K562 (cell line): ENCODE results near the gene SPPL3. TPM values are rescaled to one million over a fixed set of nuclear protein-coding genes. Genes with fewer than 3 reads are reported as not detected.

Experiments used
- ATAC-seq: fragments of 200-7000 bp; cut with Tn5 transposase; 3 replicates; pipeline ENCODE4 v1.9.1; 2020; ENCODE audit warnings: moderate library complexity
- BruUV-seq: library from RNA; stranded (reverse); fragments of 400-500 nt; replicated peaks from 2 replicates; lab custom pipeline; 2021; lab: Mats Ljungman, UMichigan
- CTCF ChIA-PET: fragments of 300-600 bp; formaldehyde crosslinking; extraction: SDS; loops from one replicate; lab custom pipeline; 2021; ENCODE audit warnings: low intra/inter-chr PET ratio; lab: Yijun Ruan, JAX
- POLR2A ChIA-PET: fragments of 300-600, 350-650 bp; sonication (Branson Sonifier 250); formaldehyde crosslinking; extraction: SDS; loops from one replicate; lab custom pipeline; 2021; ENCODE audit warnings: antibody characterized with exemption, inconsistent platforms; lab: Yijun Ruan, JAX
- DNase-seq, 4 experiments: peaks; one replicate each; pipeline versions ENCODE4 v3.0.0 to v3.0.0-alpha.2; 2011 to 2018; ENCODE audit warnings: low spot score in 3 of 4, mixed read lengths in 3 of 4; ENCODE audit errors: extremely low read depth in 1 of 4
- FAIRE-seq: peaks from 2 replicates; lab custom pipeline; 2011; peaks lifted over from hg19 to GRCh38; lab: Jason Lieb, UNC
- H2AFZ ChIP-seq: 2 replicates; pipeline ENCODE4 v1.6.0; 2011; ENCODE audit warnings: low read depth, low read length, control low read depth, inconsistent platforms
- H3K27ac ChIP-seq: fragments of 200-600 bp; 3 replicates; pipeline ENCODE4 v1.8.0; 2011; ENCODE audit warnings: low read depth, mild to moderate bottlenecking, control low read depth, inconsistent platforms, low read length, moderate library complexity, mixed read lengths; ENCODE audit errors: extremely low read depth
- H3K27me3 ChIP-seq, 2 experiments: fragments of 300-600 bp in 1 of 2; 2 replicates in 1 of 2; 3 replicates in 1 of 2; pipeline versions ENCODE4 v1.6.0 to v1.8.0; 2011; ENCODE audit warnings: inconsistent platforms in 2 of 2, low read length in 2 of 2, mild to moderate bottlenecking in 1 of 2, mixed read lengths in 1 of 2, moderate library complexity in 1 of 2; ENCODE audit not compliant: control insufficient read depth in 2 of 2, insufficient read depth in 2 of 2
- H3K36me3 ChIP-seq: fragments of 300-600 bp; 3 replicates; pipeline ENCODE4 v1.8.0; 2011; ENCODE audit warnings: mild to moderate bottlenecking, low read length, inconsistent platforms; ENCODE audit not compliant: control insufficient read depth, insufficient read depth
- H3K4me1 ChIP-seq, 2 experiments: fragments of 200-600 bp in 1 of 2; replicated peaks in 1 of 2; 2 replicates in 1 of 2; 3 replicates in 1 of 2; pipeline versions ENCODE4 v1.5.1 to v1.8.0; 2011; ENCODE audit warnings: inconsistent platforms in 2 of 2, low read length in 2 of 2, mild to moderate bottlenecking in 1 of 2, mixed read lengths in 1 of 2, moderate library complexity in 1 of 2; ENCODE audit not compliant: control insufficient read depth in 2 of 2, insufficient read depth in 2 of 2
- H3K4me2 ChIP-seq: 2 replicates; pipeline ENCODE4 v1.6.1; 2011; ENCODE audit warnings: low read length, control low read depth, inconsistent platforms, mixed read lengths; ENCODE audit not compliant: insufficient read depth
- H3K4me3 ChIP-seq: fragments of 200-600 bp; sonication (generic), shearing (Covaris generic); 2 replicates; pipeline ENCODE4 v1.5.1; 2016; ENCODE audit warnings: control low read depth, inconsistent platforms
- H3K79me2 ChIP-seq: fragments of 200-600 bp; 3 replicates; pipeline ENCODE4 v1.8.0; 2011; ENCODE audit warnings: low read length, inconsistent platforms; ENCODE audit not compliant: control insufficient read depth, insufficient read depth
- H3K9ac ChIP-seq, 2 experiments: 2 replicates each; pipeline versions ENCODE4 v1.6.0 to v1.6.1; 2011; ENCODE audit warnings: low read depth in 2 of 2, low read length in 2 of 2, control low read depth in 1 of 2, inconsistent platforms in 1 of 2, mild to moderate bottlenecking in 1 of 2, mixed read lengths in 1 of 2; ENCODE audit not compliant: insufficient read depth in 1 of 2
- H3K9me1 ChIP-seq: one replicate; pipeline ENCODE4 v1.6.0; 2011; ENCODE audit warnings: inconsistent platforms, mild to moderate bottlenecking, low read length, moderate library complexity; ENCODE audit not compliant: control insufficient read depth, insufficient read depth
- H3K9me3 ChIP-seq: replicated peaks from 2 replicates; pipeline ENCODE4 v1.5.1; 2011; ENCODE audit warnings: low read depth, low read length, inconsistent platforms; ENCODE audit not compliant: control insufficient read depth, insufficient read depth
- H4K20me1 ChIP-seq: replicated peaks from 2 replicates; pipeline ENCODE4 v1.6.1; 2011; ENCODE audit warnings: low read length, inconsistent platforms, mixed read lengths; ENCODE audit not compliant: control insufficient read depth, insufficient read depth
- ADNP ChIP-seq: fragments of 200-800 bp; sonication (Bioruptor generic); IDR thresholded peaks from 2 replicates; pipeline ENCODE4 v1.6.1; 2016; ENCODE audit warnings: missing genetic modification characterization, missing compliant biosample characterization
- BCOR ChIP-seq: fragments of 450-650 bp; IDR thresholded peaks from 2 replicates; pipeline ENCODE4 v1.6.1; 2016
- CBFA2T2 ChIP-seq: fragments of 450-650 bp; conservative IDR thresholded peaks from 2 replicates; pipeline ENCODE4 v1.6.1; 2017; ENCODE audit warnings: mild to moderate bottlenecking
- CBFA2T3 ChIP-seq: fragments of 450-650 bp; IDR thresholded peaks from 2 replicates; pipeline ENCODE4 v1.6.1; 2017
- ELF4 ChIP-seq: fragments of 450-650 bp; formaldehyde crosslinking; IDR thresholded peaks from 2 replicates; pipeline ENCODE4 v1.4.0; 2022; ENCODE audit warnings: missing genetic modification characterization
- FOS ChIP-seq: IDR thresholded peaks from 3 replicates; pipeline ENCODE4 v1.6.1; 2011; ENCODE audit not compliant: insufficient read length; ENCODE audit errors: extremely low read depth
- HMGN3 ChIP-seq: IDR thresholded peaks from 2 replicates; pipeline ENCODE4 v1.6.1; 2011; ENCODE audit warnings: borderline replicate concordance, low read depth, mild to moderate bottlenecking, mixed read lengths, low read length; ENCODE audit not compliant: insufficient read length; ENCODE audit errors: extremely low read depth
- PHF20 ChIP-seq: fragments of 450-650 bp; IDR thresholded peaks from 2 replicates; pipeline ENCODE4 v1.6.1; 2018; ENCODE audit not compliant: partially characterized antibody
- SP2 ChIP-seq: IDR thresholded peaks from 2 replicates; pipeline ENCODE4 v1.6.1; 2011; ENCODE audit warnings: mild to moderate bottlenecking, low read depth, low read length, moderate library complexity; ENCODE audit not compliant: poor library complexity, severe bottlenecking; ENCODE audit errors: extremely low read depth
- TAL1 ChIP-seq: fragments of 450-650 bp; IDR thresholded peaks from 2 replicates; pipeline ENCODE4 v1.6.1; 2016; ENCODE audit warnings: mild to moderate bottlenecking
- ZBED1 ChIP-seq: IDR thresholded peaks from 2 replicates; pipeline ENCODE4 v1.6.1; 2014
- ZFP36 ChIP-seq: fragments of 150-350 bp; IDR thresholded peaks from 2 replicates; pipeline ENCODE4 v1.6.1; 2018; ENCODE audit warnings: low read length, low read depth; ENCODE audit not compliant: partially characterized antibody
- ZNF639 ChIP-seq, 2 experiments: fragments of 200-800 bp in 1 of 2; sonication (Bioruptor generic) in 1 of 2; sonication (generic) in 1 of 2; formaldehyde crosslinking in 1 of 2; IDR thresholded peaks in 1 of 2; conservative IDR thresholded peaks in 1 of 2; 2 replicates each; pipeline versions ENCODE4 v1.5.0 to v1.6.1; 2016 to 2020; ENCODE audit warnings: missing compliant biosample characterization in 1 of 2, missing genetic modification characterization in 1 of 2, missing genetic modification reagents in 1 of 2
- WGBS: fragments of 100-300 bp; shearing (Covaris generic); methylation state at CpG from one replicate; pipeline ENCODE4 v1.1.6; 2016; ENCODE audit warnings: low coverage, mixed read lengths; ENCODE audit not compliant: insufficient coverage; ENCODE audit errors: missing lambda C conversion rate; 5-methylcytosine and 5-hydroxymethylcytosine counted together
- in situ Hi-C: fragments of 300-500 bp; cut with MboI; formaldehyde crosslinking; loops from 4 replicates; pipeline ENCODE4 v1.15.0; 2018; ENCODE audit warnings: inconsistent platforms, mixed read lengths
- intact Hi-C: fragments of 100-400 bp; cut with micrococcal nuclease; formaldehyde crosslinking; loops from 2 replicates; pipeline ENCODE4 v1.14.2; 2022
- polyA plus RNA-seq, 8 experiments: library from polyadenylated mRNA; depleted of rRNA in 4 of 8; stranded (reverse) in 5 of 8; unstranded in 3 of 8; fragments of >200 nt; fragmentation: Nextera tagmentation in 2 of 8; fragmentation: Illumina TruSeq in 1 of 8; extraction: Ambion mirVana in 2 of 8; extraction: Trizol in 1 of 8; gene quantifications; 2 replicates each; pipeline versions ENCODE4 v1.2.1 to v1.2.3, GENCODE V29; 2011 to 2014; ENCODE audit warnings: inconsistent platforms in 1 of 8, missing spikeins in 1 of 8
- total RNA-seq, 7 experiments: library from RNA; depleted of rRNA in 6 of 7; stranded (reverse); fragments of >200 nt in 6 of 7; fragmentation: Illumina TruSeq in 2 of 7; extraction: Trizol in 2 of 7; gene quantifications; 2 replicates each; pipeline versions ENCODE4 v1.2.1 to v1.2.3, GENCODE V29; 2011 to 2021; ENCODE audit warnings: low replicate concordance in 1 of 7

The SPPL3 gene
- total and polyA plus RNA-seq, 9 of the 15 experiments (the other 6 are each of a cell fraction or from before 2014, with no cell fraction given), result 2.9 to 32.1 (median 7.1) TPM

- H3K36me3 ChIP-seq, result no peaks in the 10 kb centered on the region
- no peak overlapping the region for H3K27ac ChIP-seq
- no peak overlapping the region for H3K4me2 ChIP-seq
- in situ Hi-C loops, result no loop called here
- no peaks in the 10 kb centered on the region; a peak in 1 of 5 replicates for H3K4me1 ChIP-seq
- no peak overlapping the region for H3K9ac ChIP-seq
- no peaks in the 10 kb centered on the region for H3K9me1 ChIP-seq
- no peaks in the 10 kb centered on the region for H3K27me3 ChIP-seq
- WGBS, result 26% methylated on average over 3 of the region's 3 CpGs
- no TSS peak for BruUV-seq
- no peak overlapping the region; the same call in 1 of the 2 replicates for H2AFZ ChIP-seq
- TF ChIP-seq ELF4 (CRISPR knock-in tag), result no peak
- TF ChIP-seq, all 486 proteins: peak for 0
- Histone ChIP-seq H3K9me3 (peaks cover 7% of the 10 kb centered on the region; the same call in 1 of the 2 replicates), H3K79me2 (no peaks in the 10 kb centered on the region), H3K4me3 (no peak overlapping the region), H4K20me1 (no peaks in the 10 kb centered on the region)
- ChIA-PET CTCF (interaction anchor here (0.5 kb wide), 1 partner anchor 267 kb away, joined by 4 read pairs; no protein-coding TSS in a partner anchor), POLR2A (interaction anchor here (1.6 kb wide), 1 partner anchor 9 kb away, joined by 4 read pairs; no protein-coding TSS in a partner anchor)
- FAIRE-seq (no peak), ATAC-seq (no peak), DNase-seq (no peak)
- intact Hi-C loops, result no loop called here
Observed at GRCh38 chr12:120922279-120922678, 18.1 kb upstream of the SPPL3 start.

- Histone ChIP-seq H3K4me1 (no peaks in the 10 kb centered on the region; a peak in 1 of 5 replicates), H2AFZ (no peak overlapping the region), H3K27me3 (no peaks in the 10 kb centered on the region), H3K36me3 (no peaks in the 10 kb centered on the region), H4K20me1 (no peaks in the 10 kb centered on the region), H3K9me1 (no peaks in the 10 kb centered on the region), H3K9me3 (peaks cover 7% of the 10 kb centered on the region; the same call in 1 of the 2 replicates), H3K79me2 (no peaks in the 10 kb centered on the region), H3K9ac (no peak overlapping the region), H3K27ac (no peak overlapping the region), H3K4me3 (no peak overlapping the region), H3K4me2 (no peak overlapping the region)
- intact Hi-C loops (no loop called here), in situ Hi-C loops (no loop called here)
- CTCF ChIA-PET, result interaction anchor here (0.5 kb wide), 1 partner anchor 268 kb away, joined by 4 read pairs; no protein-coding TSS in a partner anchor
- FAIRE-seq (peak; percentile 26), ATAC-seq (peak; percentile 32; the same call in 1 of the 3 replicates), DNase-seq (no peak)
- POLR2A ChIA-PET, result interaction anchor here (1.6 kb wide), 1 partner anchor 10 kb away, joined by 4 read pairs; no protein-coding TSS in a partner anchor
- no TSS peak for BruUV-seq
- TF ChIP-seq CBFA2T3 (peak; percentile 62), ADNP (tag) (peak; percentile 62), ZFP36 (peak; percentile 49), FOS (no peak), ZNF639 (CRISPR knock-in tag; conservative IDR thresholded peaks at IDR 0.05 in 1 of 2, IDR thresholded peaks at IDR 0.05 in 1 of 2) (no peak), TAL1 (peak; percentile 11; the same call in 1 of the 2 replicates), HMGN3 (no peak), ZBED1 (no peak), CBFA2T2 (0 out of 2 replicates have a peak, but pooled peaks have one; percentile 20), PHF20 (no peak), SP2 (no peak), BCOR (peak; percentile 40; the same call in 1 of the 2 replicates)
Observed at GRCh38 chr12:120921637-120922036, 17.5 kb upstream of the SPPL3 start.
